Left ventricle myocardium inferior (tissue), 1 donor: ENCODE data around the gene AGPAT3. TPM values are rescaled to one million over a fixed set of nuclear protein-coding genes. Genes with fewer than 3 reads are reported as not detected.

Experiments
- DNase-seq: peaks from one replicate; pipeline ENCODE4 v3.0.0-alpha.2; 2020
- H3K27ac ChIP-seq: fragments of 200-600 bp; replicated peaks from 2 replicates; pipeline ENCODE4 v1.8.0; 2021
- H3K27me3 ChIP-seq: fragments of 200-600 bp; 2 replicates; pipeline ENCODE4 v1.8.0; 2021; ENCODE audit warnings: low read depth
- H3K36me3 ChIP-seq: fragments of 200-600 bp; 2 replicates; pipeline ENCODE4 v1.8.0; 2021
- H3K4me1 ChIP-seq: fragments of 200-600 bp; 2 replicates; pipeline ENCODE4 v1.8.0; 2021
- H3K4me3 ChIP-seq: fragments of 200-600 bp; 2 replicates; pipeline ENCODE4 v1.8.0; 2021; ENCODE audit warnings: mild to moderate bottlenecking, moderate library complexity
- H3K9me3 ChIP-seq: fragments of 200-600 bp; replicated peaks from 2 replicates; pipeline ENCODE4 v1.8.0; 2021
- intact Hi-C: fragments of 100-400 bp; cut with micrococcal nuclease; formaldehyde crosslinking; loops from one replicate; pipeline ENCODE4 v1.11.0; 2022
- total RNA-seq: library from RNA; stranded (reverse); fragmentation: NEBNext Ultra II Directional; extraction: Animal tissue kit (Norgen Biotek cat#: 25700); gene quantifications from one replicate; pipeline ENCODE4 v1.2.1, GENCODE V29; 2021
- TF ChIP-seq, protein P1 (sequence below): fragments of 200-600 bp; IDR thresholded peaks from 2 replicates; pipeline ENCODE4 v1.8.0; 2021; ENCODE audit warnings: antibody characterized with exemption, mild to moderate bottlenecking, borderline replicate concordance
- donor health status: DM: no; HTN: yes; CAD: no; lungs with severe emphysema.

Gene AGPAT3
- total RNA-seq, 1 donor from 2014 or later: 79.6 TPM

GRCh38 chr21:44028287-44028659, 163.2 kb downstream of the AGPAT3 start:
- TF ChIP-seq, protein P1, sequence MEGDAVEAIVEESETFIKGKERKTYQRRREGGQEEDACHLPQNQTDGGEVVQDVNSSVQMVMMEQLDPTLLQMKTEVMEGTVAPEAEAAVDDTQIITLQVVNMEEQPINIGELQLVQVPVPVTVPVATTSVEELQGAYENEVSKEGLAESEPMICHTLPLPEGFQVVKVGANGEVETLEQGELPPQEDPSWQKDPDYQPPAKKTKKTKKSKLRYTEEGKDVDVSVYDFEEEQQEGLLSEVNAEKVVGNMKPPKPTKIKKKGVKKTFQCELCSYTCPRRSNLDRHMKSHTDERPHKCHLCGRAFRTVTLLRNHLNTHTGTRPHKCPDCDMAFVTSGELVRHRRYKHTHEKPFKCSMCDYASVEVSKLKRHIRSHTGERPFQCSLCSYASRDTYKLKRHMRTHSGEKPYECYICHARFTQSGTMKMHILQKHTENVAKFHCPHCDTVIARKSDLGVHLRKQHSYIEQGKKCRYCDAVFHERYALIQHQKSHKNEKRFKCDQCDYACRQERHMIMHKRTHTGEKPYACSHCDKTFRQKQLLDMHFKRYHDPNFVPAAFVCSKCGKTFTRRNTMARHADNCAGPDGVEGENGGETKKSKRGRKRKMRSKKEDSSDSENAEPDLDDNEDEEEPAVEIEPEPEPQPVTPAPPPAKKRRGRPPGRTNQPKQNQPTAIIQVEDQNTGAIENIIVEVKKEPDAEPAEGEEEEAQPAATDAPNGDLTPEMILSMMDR: no peak
- intact Hi-C loops: no loop called here
- no peak for DNase-seq
- H3K36me3 ChIP-seq: peaks cover 12% of the 10 kb centered on the region
- no peaks in the 10 kb centered on the region for H3K27me3 ChIP-seq
- no peak overlapping the region for H3K4me3 ChIP-seq
- H3K9me3 ChIP-seq: no peaks in the 10 kb centered on the region
- H3K27ac ChIP-seq: no peak overlapping the region
- H3K4me1 ChIP-seq: peaks cover 34% of the 10 kb centered on the region

GRCh38 chr21:44029460-44030087, 164.6 kb downstream of the AGPAT3 start:
- peaks cover 22% of the 10 kb centered on the region for H3K4me1 ChIP-seq
- H3K9me3 ChIP-seq: no peaks in the 10 kb centered on the region
- peaks cover 19% of the 10 kb centered on the region for H3K36me3 ChIP-seq
- no peak overlapping the region for H3K27ac ChIP-seq
- TF ChIP-seq, protein P1: no peak
- H3K27me3 ChIP-seq: no peaks in the 10 kb centered on the region
- no peak for DNase-seq
- intact Hi-C loops: no loop called here
- H3K4me3 ChIP-seq: no peak overlapping the region

GRCh38 chr21:44035244-44035643, 170.2 kb downstream of the AGPAT3 start:
- no peaks in the 10 kb centered on the region for H3K4me1 ChIP-seq
- H3K27ac ChIP-seq: no peak overlapping the region
- H3K27me3 ChIP-seq: no peaks in the 10 kb centered on the region
- TF ChIP-seq, protein P1: no peak
- intact Hi-C loops: no loop called here
- no peak for DNase-seq
- H3K9me3 ChIP-seq: no peaks in the 10 kb centered on the region
- no peak overlapping the region for H3K4me3 ChIP-seq
- H3K36me3 ChIP-seq: peaks cover 71% of the 10 kb centered on the region

Other genes starting within 250 kb of the AGPAT3 start
- 0.16 TPM for gene HSF2BP, start 205.7 kb upstream of the AGPAT3 start, total RNA-seq
- 8.9 TPM for gene RRP1B, start 205.7 kb upstream of the AGPAT3 start, total RNA-seq
- 88.4 TPM for gene PDXK, start 146.1 kb upstream of the AGPAT3 start, total RNA-seq
- 40.6 TPM for gene CSTB, start 88.9 kb upstream of the AGPAT3 start, total RNA-seq
- 8.5 TPM for gene RRP1, start 75.6 kb upstream of the AGPAT3 start, total RNA-seq
- gene TRAPPC10, start 147.1 kb downstream of the AGPAT3 start, total RNA-seq: 21.4 TPM
- gene PWP2, start 242.2 kb downstream of the AGPAT3 start, total RNA-seq: 7.4 TPM